Hematopoietic multipotent progenitor cell (in vitro differentiated cells): ENCODE data around the gene ADAMTS18. TPM values are rescaled to one million over a fixed set of nuclear protein-coding genes. Genes with fewer than 3 reads are reported as not detected.
A peak's percentile ranks its signal among the peaks of the same experiment; 100 is the strongest.

Experiments used
- DNase-seq, 3 donors: peaks; one replicate each; pipeline ENCODE4 v3.0.0-alpha.2; 2011 to 2015; ENCODE audit warnings: low read depth in 2 of 3, low spot score in 2 of 3
- total RNA-seq: library from RNA; depleted of rRNA; stranded (reverse); fragments of >200 nt; gene quantifications from one replicate; pipeline ENCODE4 v1.2.3, GENCODE V29; 2012

The ADAMTS18 gene
- total RNA-seq, 1 donor: not detected

DNA sequence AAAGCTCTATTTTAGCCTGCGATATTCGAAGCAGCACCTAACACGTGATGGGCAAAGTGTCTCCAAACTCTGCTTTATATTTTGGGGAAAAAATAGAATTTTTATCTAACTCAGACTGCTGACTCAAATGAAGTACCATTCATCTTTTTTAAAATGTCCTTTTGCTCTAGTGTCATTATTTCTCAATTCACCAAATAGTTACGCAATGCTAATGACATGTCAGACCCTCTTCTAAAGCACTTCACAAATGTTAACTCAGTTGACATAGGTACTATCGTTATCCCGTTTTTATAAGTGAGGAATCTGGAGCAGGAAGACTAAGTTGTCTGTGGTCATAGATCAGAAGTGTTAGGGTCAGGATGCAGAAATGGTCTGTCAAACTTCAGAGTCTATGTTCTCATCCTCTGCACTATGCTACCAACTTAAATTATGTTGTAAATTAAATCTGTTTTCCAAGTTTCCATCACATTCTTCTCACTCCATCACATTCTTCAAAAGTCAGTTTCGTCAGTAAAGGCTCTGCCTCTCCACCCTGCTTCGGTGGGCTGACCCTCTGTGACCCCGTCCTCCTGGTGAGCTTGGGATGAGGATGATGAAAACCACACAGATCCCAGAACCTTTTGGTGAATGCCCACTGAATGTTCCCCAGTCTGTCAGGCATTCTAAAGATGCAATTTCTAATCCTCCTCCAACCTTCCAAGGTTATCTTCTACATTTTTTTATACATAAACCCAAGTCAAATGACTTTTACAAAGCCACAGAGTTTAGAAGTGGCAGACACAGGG is 102.8 kb downstream of the ADAMTS18 start:
- no peak for DNase-seq

DNA sequence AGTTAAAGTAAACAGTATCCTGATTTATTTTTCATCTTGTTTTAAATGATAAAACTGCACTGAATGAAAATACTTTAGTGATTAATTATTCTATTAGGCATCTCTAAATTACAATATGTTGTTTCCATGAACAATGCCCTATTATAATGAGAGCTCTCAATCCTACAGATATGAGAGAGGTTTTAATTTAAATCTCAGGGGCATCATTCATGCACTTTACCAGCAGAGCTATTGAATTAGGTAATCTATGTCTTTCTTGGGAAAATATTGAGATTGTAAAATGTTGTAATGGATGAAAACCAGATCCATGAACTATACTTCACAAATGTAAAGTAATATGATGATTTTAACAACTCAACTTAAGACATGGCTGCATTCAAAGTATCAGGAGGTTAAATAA is 103.8 kb downstream of the ADAMTS18 start:
- no peak for DNase-seq

DNA sequence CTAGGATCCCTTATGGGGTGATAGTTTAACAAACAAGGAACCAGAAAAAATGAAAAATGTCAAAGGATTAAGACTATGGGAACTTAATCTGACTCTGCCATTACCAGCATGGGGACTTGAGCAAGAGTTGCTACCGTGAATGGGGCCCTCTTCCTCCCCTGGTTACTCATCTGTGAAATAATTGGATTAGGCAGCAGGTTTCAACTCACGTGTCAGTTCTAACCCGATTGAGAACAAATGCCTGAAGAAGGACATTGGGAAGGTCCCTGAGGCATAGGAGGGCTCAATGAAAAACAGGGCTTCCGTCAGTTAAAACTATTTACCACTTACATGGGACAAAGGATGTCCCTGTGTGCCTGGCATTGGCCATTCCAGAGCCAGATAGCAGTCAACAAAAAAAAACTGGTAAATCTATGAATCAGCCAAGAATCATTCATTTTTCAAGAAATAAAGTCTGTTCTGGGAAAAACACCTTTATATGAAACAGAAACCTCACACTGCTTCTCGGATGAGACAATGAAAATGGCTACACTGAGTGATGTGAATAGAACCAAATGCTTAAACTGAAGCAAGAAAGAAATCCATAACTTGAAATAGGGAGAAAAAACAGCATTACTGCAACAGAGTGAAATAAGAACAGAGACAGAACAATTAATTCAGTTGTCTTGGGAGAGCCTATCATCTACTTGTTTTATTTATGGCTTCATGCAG is 104.3 kb downstream of the ADAMTS18 start:
- DNase-seq: no peak

DNA sequence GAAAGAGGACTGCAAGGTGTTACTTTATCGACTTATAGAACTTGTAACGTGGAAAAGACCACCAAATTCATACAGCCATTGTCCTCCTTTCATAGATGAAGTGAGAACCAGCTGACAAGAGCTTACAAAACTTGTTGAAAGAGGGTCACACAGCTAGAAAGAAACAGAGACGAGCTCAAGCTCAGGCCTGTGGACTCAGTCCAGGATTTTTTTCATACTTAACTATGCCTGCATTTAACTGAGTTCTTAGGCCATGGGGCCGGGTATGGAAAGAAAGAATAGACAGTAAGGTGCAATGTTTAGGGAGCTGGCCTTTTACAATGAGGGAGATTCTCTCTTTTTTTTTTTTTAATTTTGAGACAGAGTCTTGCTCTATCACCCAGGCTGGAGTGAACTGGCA is 106.1 kb downstream of the ADAMTS18 start:
- DNase-seq: no peak

DNA sequence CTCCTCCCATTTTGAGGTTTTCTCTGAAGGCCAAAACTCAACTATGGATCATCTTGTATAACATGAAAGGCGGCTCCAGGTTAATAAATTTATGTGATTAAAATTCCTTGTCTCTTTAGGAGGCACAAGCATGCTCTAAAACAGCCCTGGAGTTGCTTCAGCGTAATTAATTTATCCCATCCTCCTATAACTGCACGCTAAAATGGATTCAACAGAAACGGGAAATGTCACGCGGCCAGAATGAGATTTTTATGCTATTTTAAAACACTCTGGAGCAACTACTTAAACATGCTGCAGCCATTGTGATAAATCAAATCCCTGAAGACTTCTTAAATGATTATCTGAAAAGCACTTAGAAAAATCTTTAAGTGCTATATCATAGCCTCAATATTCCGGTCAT is 106.6 kb downstream of the ADAMTS18 start:
- no peak for DNase-seq

DNA sequence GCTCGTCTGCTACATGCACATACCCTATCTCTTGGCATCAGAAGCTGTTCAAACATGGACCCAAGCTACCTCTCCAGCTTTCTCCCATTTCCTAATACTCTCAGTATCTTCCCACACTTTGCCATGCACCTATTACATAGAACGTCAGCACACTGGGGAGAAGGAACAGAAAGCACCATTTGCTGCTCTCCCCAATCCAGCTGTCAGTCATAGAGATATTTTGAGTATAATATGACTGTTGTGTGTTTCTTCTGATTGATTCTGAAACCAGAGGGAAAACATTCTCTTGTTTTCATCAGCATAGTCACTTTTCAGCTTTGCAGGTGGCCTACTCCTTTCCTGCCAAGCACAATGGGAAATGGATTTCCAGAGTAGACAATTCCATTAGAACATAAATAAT is 107.1 kb downstream of the ADAMTS18 start:
- DNase-seq: no peak

DNA sequence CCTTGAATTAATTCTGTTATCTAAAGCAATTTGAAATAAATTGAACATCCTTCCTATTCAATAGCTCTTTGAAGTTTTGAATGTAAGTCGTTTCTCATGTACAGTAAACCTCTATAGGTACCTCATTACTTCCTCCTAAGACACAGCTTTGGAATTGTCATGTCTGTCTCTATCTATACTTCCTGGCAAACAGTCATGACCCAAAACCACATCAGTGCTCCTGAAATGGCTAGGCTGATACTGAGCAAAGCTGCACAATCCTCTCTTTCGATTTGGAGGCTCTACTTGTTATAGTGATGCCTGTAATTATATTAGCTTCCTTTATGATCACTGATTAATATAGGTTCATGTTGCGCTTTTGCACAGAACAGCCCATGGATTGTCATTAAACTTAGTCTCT is 110.1 kb downstream of the ADAMTS18 start:
- DNase-seq: no peak

DNA sequence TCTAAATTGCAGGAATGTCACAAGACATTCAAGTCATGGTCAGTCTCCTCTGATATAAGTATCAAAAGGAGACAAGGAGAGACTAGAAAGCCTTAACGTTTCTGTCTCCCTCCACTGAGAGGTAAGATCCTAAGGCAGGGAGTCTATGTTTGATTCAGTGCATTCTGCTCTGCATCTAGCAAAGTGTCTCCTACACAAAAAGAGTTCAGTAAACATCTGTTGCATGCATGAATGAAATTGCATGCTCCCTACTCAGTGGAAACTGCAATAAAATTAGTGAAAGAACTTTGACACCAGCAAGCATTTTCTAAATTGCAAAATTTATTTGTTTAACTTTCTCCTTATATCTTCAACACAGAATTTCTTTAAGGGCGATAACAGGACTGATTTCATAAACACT is 111.1 kb downstream of the ADAMTS18 start:
- no peak for DNase-seq

DNA sequence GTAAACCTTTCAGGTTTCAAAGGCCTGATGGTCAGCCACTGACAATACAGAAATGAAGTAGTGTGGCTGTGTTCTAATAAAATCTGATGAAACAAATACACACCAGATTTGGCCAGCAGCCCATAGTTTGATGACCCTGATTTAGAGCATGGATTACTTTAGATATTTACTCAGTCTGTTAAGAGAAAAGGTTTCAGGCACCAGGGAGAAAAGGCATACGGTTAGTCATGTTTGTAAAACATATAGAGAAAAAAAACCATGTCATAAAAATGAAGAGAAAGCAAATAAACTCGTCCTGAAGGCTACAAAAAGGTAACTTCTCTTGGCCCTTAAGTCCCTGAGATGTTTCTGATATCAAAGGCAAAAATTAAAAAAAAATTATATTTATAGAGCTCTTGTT is 112.1 kb downstream of the ADAMTS18 start:
- no peak for DNase-seq

DNA sequence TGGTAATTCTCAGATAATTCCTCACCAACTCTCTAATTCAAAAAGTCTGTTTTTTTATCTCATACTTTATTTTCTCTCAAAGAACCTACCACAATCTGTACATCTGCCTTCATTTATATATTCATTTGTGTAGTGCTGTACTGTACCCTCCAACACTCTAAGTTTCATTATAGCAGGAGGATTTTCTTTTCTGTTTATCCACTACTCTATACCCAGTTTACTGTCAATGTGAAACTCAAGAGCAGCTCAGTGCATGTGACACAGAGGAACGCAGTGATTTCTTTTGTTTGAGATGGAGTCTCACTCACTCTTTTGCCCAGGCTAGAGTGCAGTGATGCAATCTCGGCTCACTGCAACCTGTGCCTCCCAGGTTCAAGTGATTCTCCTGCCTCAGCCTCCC is 117.8 kb downstream of the ADAMTS18 start:
- no peak for DNase-seq

DNA sequence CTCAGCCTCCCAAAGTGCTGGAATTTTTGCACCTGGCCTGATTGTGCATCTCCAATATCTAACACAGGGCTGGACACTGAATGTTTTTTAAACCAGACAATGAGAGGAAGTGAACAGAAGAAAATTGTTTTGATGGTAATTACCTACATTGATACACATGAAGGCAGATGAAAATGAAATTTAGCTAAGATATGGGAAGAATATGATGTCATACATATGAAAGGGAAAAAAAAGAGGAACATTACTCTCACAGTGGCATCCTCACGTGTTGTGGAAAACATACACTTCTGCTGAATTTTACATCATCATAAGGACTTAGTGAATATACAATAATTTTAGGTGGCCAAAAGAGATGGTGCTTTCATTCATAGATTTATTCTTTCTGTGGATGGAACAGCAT is 124.0 kb downstream of the ADAMTS18 start:
- no peak for DNase-seq

DNA sequence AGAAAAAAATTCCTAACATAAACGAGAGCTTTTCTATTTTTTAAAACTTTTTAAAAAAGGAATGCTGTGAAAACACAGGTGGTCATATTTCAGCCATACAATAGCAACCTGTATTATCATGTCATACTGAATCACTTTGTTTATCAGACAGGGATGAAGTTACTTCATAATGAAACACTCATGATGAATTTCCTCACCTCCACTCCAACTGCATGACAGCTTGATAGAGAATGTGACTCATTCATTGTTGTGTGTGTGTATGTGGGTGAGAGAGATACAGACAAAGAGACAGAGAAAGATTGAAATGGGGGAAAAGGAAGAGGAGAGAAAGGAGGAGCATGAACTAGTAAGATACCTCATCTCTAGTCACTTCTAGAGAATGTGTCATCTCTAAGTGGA is 126.7 kb downstream of the ADAMTS18 start:
- DNase-seq: no peak

DNA sequence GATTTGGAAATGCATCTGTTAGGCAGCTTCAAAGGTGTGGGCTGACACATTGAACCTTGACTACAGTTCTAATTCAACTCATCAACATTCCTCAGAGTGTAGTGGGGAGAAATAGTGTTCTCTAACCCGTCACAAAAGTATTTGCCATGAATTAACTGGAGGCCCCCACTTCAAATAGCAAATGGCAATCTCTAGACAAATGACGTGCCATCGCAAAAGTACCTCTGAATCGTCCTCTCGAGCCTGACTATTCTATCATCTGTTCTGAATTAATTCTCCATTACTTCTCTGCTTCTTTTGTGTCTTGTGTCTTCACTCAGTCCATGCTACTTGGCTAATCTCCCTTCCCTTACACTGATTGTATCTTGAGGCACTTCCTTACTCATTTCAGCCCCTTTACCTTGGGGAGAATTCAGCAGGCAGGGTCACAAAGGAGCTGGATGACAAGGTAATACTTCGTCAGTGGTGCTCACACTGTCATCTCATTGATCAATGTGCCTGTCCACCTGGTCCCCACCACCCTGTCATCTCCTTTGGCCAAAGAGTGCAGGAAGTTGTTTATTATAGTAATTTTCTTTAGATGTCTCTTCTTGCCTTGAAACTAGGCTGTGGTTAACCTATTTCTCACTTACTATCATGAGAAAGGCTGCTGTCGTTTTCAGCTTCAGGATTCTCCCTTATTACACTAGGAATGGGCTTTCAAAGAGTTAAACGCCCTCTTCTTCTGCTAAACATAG is 127.2 kb downstream of the ADAMTS18 start:
- no peak for DNase-seq

DNA sequence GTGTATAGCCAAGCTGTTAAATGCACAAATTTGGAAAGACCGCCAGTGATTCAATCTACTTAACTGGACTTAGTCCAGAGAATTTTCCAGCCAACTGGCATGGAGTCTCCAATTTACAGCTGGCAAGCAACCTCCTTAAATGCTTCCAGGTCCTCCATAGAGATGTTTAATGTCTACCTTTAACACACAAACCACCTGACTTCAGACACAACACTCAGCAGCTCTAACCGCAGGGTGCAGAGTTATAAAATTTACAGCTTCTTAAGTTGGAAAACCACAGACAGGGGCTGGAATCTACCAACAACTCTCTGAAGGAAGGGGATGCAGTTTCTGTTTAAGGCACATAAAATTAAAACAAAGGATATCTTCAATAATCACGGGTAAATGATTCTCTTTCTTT is 128.8 kb downstream of the ADAMTS18 start:
- peak in 2 of 3 donors; percentile 3 to 7 for DNase-seq

DNA sequence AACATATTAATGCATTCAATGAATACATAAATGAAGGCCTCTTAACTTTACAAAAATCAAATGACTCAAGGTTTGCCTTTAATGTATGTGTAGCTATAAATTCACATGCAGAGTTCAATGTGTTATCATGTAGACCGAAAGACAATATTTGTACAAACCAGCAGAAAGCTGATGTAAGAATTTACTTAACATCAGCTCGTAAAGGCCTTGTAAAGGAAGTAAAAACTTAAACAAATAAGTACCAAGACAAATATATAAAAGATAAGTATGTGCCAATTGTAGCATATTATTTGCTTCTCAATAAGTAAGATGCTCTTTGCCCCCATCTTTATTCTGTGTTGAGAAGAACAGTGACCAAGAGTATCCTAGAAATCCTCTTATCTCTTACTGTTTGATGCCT is 130.0 kb downstream of the ADAMTS18 start:
- DNase-seq: no peak

DNA sequence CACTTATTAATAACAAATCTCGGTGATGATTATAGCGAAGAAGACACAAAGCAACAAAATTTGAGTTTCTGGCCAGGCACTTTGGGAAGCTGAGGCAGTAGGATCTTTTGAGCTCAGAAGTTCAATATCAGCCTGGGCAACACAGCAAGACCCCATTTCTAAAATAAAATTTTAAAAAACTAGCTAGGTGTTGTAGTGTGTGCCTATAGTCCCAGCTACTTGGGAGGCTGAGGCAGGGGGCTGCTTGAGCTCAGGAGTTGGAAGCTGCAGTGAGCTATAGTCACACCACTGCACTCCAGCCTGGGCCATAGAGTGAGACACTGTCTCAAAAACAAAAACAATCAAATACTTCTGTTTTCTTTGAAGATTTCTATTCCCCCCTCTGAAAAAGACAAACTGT is 130.7 kb downstream of the ADAMTS18 start:
- no peak for DNase-seq

DNA sequence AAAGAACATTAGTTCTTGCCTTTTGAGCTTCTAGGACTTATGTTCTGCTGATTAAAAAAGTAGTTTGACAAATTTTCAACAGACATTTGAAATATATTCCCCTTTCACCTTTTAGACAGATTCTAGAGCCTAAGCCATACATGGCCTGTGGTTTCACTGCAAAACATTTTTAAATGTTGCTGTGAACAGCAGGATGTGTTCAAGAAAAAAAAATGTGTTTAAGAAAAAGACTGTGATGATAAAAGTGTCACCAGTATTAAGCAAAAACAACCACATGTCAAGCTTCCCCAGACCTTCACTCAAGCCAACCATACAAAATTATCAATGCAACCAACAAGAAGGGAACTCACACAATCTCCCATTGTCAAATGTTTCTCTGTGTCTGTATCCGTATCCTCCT is 132.2 kb downstream of the ADAMTS18 start:
- no peak for DNase-seq

DNA sequence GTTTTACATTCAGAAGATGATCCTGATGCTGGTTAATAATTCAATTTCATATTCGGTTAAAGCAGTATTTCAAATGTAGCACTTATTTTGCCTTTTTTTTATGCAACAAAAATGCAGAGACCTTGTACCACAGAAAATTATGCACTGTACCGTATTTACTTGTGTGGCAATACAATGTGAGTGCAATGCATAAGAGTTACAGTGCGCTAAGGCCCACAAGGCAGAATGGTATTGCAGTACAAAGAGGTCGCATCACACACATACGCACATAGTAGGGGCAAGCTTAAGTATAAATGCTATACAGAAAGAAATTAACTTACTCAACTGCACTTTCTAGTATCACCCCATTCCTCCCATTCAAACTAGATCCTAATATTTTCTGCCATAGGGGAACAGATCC is 132.6 kb downstream of the ADAMTS18 start:
- DNase-seq: no peak

DNA sequence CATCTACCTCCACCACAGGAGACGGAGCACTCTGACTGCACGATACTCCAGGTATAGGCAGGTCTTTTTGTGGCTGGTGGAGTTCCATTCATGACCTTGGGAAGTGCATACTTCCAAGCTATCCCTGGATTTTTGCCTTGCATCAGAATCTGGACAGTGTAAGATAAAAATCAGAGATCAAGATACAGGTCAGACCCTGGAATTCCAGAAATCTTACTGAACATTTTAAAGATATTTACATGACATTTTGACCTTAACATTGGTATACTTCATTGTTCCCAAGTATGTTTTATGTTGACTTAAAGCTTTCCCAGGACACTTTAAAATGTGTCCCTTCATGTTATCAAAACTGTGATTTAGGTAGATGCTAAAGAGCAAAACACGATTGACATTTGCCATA is 134.6 kb downstream of the ADAMTS18 start:
- no peak for DNase-seq

DNA sequence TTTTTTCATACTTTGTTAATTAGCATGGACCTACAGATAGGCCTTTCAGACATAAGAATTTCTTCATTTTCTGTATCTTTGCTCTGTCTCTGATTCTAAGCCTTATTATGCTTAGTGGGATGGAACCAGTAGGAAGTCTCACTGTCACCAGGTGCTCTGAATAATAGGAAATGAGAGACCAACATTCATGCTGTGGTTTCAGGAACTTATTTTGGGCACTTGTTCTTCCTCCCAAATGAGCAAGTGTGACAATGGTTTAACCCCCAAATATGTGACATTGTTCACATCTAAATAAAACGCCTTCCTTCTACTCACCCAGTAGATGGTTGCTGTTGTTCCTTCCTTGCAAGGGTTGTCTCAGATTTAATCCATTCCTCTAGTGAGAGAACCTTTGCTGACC is 135.4 kb downstream of the ADAMTS18 start:
- no peak for DNase-seq

DNA sequence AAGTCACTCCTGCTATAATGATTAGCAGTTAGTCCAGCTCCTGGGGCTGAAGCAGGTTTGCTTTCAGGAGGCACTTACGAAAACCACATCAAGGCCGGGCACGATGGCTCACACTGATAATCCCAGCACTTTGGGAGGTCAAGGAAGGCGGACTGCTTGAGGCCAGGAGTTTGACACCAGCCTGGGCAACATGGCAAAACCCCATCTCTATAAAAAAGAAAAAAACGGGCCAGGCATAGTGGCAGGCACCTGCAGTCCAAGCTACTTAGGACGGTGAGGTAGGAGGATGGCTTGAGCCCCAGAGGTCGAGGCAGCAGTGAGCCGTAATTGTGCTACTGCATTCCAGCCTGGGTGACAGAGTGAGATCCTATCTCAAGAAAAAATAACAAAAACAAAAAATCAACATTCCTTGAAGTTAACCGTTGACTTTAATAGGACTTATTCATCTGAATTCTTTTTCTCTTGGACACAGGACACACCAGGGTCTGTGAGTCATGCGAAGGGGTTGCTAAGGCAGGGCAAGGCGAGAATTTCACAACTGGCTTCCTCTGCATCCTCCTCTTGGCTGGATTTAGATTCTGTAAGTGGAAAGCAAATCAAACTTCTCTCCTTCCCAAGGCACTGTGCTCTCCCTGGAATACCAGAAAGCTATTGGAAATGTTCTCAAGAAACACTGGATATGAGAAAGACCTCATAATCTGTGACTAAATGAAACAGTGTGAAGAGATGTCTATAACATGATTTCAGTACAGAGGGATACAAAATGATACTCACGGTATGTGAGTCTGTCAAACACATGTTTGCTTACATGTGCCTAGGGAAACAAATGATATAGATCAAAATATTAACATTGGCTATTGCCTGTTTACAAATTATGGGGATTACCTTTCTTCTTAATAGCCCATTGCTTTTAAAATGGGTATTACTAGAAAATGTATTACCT is 136.1 kb downstream of the ADAMTS18 start:
- no peak for DNase-seq
